Neural crest cell (in vitro differentiated cells): ENCODE results near the gene PHYHD1. TPM values are rescaled to one million over a fixed set of nuclear protein-coding genes. Genes with fewer than 3 reads are reported as not detected.

Source experiments
- DNase-seq: peaks from one replicate; pipeline ENCODE4 v3.0.0; 2021; ENCODE audit warnings: low read depth, mixed read lengths, low spot score
- H3K27ac Mint-ChIP-seq: one replicate; pipeline ENCODE4 v1.8.0; 2021; ENCODE audit warnings: mild to moderate bottlenecking, mixed read lengths; ENCODE audit not compliant: unreplicated experiment
- H3K27me3 Mint-ChIP-seq: 2 replicates; pipeline ENCODE4 v1.8.0; 2021; ENCODE audit warnings: low read depth, mild to moderate bottlenecking, mixed read lengths
- H3K36me3 Mint-ChIP-seq: 2 replicates; pipeline ENCODE4 v1.8.0; 2021; ENCODE audit warnings: low read depth, mild to moderate bottlenecking, mixed read lengths
- H3K4me1 Mint-ChIP-seq: 2 replicates; pipeline ENCODE4 v1.8.0; 2021; ENCODE audit warnings: mixed read lengths
- H3K4me3 Mint-ChIP-seq: one replicate; pipeline ENCODE4 v1.8.0; 2021; ENCODE audit warnings: mild to moderate bottlenecking, mixed read lengths
- H3K9me3 Mint-ChIP-seq: 2 replicates; pipeline ENCODE4 v1.8.0; 2021; ENCODE audit warnings: mixed read lengths
- CTCF ChIP-seq: fragments of 200-600 bp; sonication (generic); conservative IDR thresholded peaks from 2 replicates; pipeline ENCODE4 v1.5.0; 2021; ENCODE audit warnings: antibody characterized with exemption, mild to moderate bottlenecking
- total RNA-seq: library from RNA; stranded (reverse); gene quantifications from 2 replicates; pipeline ENCODE4 v1.2.1, GENCODE V29; 2021

Gene PHYHD1
- total RNA-seq, 1 donor from 2014 or later, result 5.0 TPM

GRCh38 chr9:128891321-128892220 is 29.2 kb upstream of the PHYHD1 start:
- peaks cover 6% of the 10 kb centered on the region for H3K36me3 Mint-ChIP-seq
- peaks cover 12% of the 10 kb centered on the region for H3K4me1 Mint-ChIP-seq
- DNase-seq, result no peak
- no peaks in the 10 kb centered on the region for H3K27me3 Mint-ChIP-seq
- no peak for TF ChIP-seq CTCF
- no peak overlapping the region for H3K27ac Mint-ChIP-seq
- no peak overlapping the region for H3K4me3 Mint-ChIP-seq
- H3K9me3 Mint-ChIP-seq, result no peaks in the 10 kb centered on the region

GRCh38 chr9:128892221-128892921 is 28.4 kb upstream of the PHYHD1 start:
- no peaks in the 10 kb centered on the region for H3K27me3 Mint-ChIP-seq
- peaks cover 11% of the 10 kb centered on the region for H3K4me1 Mint-ChIP-seq
- no peak overlapping the region for H3K4me3 Mint-ChIP-seq
- TF ChIP-seq CTCF, result no peak
- peaks cover 6% of the 10 kb centered on the region for H3K36me3 Mint-ChIP-seq
- no peaks in the 10 kb centered on the region for H3K9me3 Mint-ChIP-seq
- H3K27ac Mint-ChIP-seq, result no peak overlapping the region
- no peak for DNase-seq

GRCh38 chr9:128893354-128893753 is 27.4 kb upstream of the PHYHD1 start:
- H3K36me3 Mint-ChIP-seq, result peaks cover 6% of the 10 kb centered on the region
- TF ChIP-seq CTCF, result no peak
- DNase-seq, result no peak
- no peak overlapping the region for H3K27ac Mint-ChIP-seq
- no peaks in the 10 kb centered on the region for H3K9me3 Mint-ChIP-seq
- H3K27me3 Mint-ChIP-seq, result no peaks in the 10 kb centered on the region
- no peak overlapping the region for H3K4me3 Mint-ChIP-seq
- peaks cover 3% of the 10 kb centered on the region for H3K4me1 Mint-ChIP-seq

GRCh38 chr9:128894764-128895163 is 26.0 kb upstream of the PHYHD1 start:
- Mint-ChIP-seq H3K27me3 (no peaks in the 10 kb centered on the region), H3K4me1 (no peaks in the 10 kb centered on the region), H3K9me3 (no peaks in the 10 kb centered on the region), H3K27ac (no peak overlapping the region), H3K4me3 (no peak overlapping the region), H3K36me3 (peaks cover 6% of the 10 kb centered on the region)
- no peak for TF ChIP-seq CTCF
- no peak for DNase-seq

- no peak for TF ChIP-seq CTCF
- no peaks in the 10 kb centered on the region for H3K9me3 Mint-ChIP-seq
- peaks cover 6% of the 10 kb centered on the region for H3K36me3 Mint-ChIP-seq
- H3K27me3 Mint-ChIP-seq, result no peaks in the 10 kb centered on the region
- H3K4me1 Mint-ChIP-seq, result no peaks in the 10 kb centered on the region
- no peak overlapping the region for H3K27ac Mint-ChIP-seq
- DNase-seq, result no peak
- no peak overlapping the region for H3K4me3 Mint-ChIP-seq
These were observed 25.2 kb upstream of the PHYHD1 start for GRCh38 chr9:128895556-128895955.
